ENCODE measurements around the gene FGF11.

The FGF11 gene

DNA sequence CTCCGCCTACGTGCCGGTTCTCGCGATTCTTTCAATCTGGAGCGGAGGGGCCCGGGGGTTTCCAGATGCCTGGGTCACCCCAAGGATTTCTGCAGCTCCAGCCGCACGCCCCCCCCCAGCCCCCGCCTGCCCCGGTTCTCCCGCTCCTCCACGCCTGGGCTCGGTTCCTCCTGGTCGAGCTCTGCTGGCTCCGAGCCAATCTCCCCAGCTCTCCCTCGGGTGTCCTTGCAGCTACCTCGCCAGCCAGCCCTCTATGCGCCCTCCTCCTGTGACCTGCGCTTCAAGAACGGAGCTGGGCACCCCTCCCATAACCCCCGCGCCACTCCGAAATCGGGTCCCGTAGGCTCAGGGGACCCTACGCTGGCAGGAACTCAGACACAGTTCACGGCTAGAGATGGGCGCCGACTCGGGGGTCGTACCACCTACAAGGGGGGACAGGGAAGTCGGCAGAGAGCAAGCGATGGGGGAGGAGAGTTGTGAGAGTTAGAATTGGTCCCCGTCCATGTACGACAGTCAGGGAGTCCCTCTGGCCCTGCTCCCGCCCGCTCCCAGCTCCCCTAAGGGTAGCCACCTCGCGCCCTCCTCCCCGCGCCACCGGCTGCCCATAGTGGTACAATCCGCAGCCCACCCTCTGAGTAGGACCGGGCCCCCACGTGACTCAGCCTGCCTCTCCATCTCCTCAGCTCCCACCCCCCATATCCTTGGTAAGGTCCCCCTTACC, 961 bp downstream of the FGF11 start:
- peak overlapping the region; percentile 57 for H3K4me3 ChIP-seq (ENCODE audit: low read length)
- no peak overlapping the region for H3K27ac ChIP-seq (ENCODE audit: low read depth, low read length)
- peaks cover 15% of the 10 kb centered on the region for H3K4me1 ChIP-seq (ENCODE audit: control insufficient read depth, insufficient read depth, low read length)
- H3K9ac ChIP-seq (ENCODE audit: low read length), result no peak overlapping the region
- no peaks in the 10 kb centered on the region for H3K36me3 ChIP-seq (ENCODE audit: control insufficient read depth, insufficient read depth, low read length)
- H3K27me3 ChIP-seq (ENCODE audit: control insufficient read depth, insufficient read depth, low read length), result peaks cover 36% of the 10 kb centered on the region

DNA sequence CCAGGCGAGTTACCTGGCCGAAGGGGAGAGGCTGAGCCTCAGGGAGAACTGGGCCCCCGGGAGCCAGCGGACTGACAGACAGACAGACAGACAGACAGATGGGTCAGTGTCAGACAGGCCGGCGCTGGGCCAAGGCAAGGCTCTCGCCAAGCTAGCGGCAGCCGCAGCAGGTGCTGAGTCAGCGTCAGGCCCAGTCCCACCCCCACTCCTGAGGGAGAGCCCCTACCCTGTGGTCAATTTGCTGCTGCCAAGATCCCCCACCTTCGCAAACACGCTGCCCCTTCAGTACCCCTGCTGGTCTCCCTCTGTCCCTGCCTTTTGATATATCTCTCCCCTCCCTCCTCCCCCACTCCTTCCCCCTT, 1.5 kb downstream of the FGF11 start:
- peaks cover 11% of the 10 kb centered on the region for H3K4me1 ChIP-seq (ENCODE audit: control insufficient read depth, insufficient read depth, low read length)

DNA sequence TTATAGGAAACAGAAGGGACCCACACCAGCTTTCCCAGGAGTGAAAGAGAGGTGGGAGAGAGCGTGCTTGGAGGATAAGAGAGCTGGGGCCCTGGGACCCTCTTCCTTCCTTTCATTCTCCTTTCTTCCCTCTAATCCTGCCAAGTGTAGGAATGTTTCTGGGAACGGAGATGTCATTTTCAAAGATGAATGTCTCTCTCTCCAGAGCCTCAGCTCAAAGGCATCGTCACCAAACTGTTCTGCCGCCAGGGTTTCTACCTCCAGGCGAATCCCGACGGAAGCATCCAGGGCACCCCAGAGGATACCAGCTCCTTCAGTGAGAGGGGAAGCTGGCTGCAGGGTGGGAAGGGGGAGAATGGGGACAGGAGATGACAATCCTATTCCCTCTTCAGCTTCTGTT, 2.0 kb downstream of the FGF11 start:
- no peak overlapping the region for H3K4me3 ChIP-seq (ENCODE audit: low read length)
- H3K27me3 ChIP-seq (ENCODE audit: control insufficient read depth, insufficient read depth, low read length), result peaks cover 39% of the 10 kb centered on the region
- H3K27ac ChIP-seq (ENCODE audit: low read depth, low read length), result no peak overlapping the region
- H3K4me1 ChIP-seq (ENCODE audit: control insufficient read depth, insufficient read depth, low read length), result peaks cover 10% of the 10 kb centered on the region
- no peak overlapping the region for H3K9ac ChIP-seq (ENCODE audit: low read length)
- no peaks in the 10 kb centered on the region for H3K36me3 ChIP-seq (ENCODE audit: control insufficient read depth, insufficient read depth, low read length)

More for the DNA sequence above, 1.5 kb downstream of the FGF11 start:
- Histone ChIP-seq H3K9ac (ENCODE audit: low read length) (no peak overlapping the region), H3K27me3 (ENCODE audit: control insufficient read depth, insufficient read depth, low read length) (peaks cover 39% of the 10 kb centered on the region), H3K27ac (ENCODE audit: low read depth, low read length) (no peak overlapping the region), H3K4me3 (ENCODE audit: low read length) (no peak overlapping the region), H3K36me3 (ENCODE audit: control insufficient read depth, insufficient read depth, low read length) (no peaks in the 10 kb centered on the region)

DNA sequence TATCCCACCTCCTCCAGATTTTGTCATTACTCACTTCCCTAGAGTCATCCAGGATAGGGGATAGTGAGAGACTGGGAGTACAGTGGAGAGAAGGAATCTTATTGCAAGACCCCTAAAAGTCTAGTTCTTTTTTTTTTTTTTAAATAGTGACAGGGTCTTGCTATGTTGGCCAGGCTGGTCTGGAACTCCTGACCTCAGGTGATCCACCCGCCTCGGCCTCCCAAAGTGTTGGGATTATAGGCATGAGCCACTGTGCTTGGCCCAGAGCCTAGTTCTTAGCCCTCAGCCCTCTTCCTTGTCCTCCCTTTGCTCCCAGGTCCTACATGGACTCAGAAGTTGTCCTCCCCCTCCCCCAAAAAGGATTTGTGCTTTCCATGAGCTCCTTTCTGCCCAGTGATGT, 2.8 kb downstream of the FGF11 start:
- H3K4me3 ChIP-seq (ENCODE audit: low read length), result no peak overlapping the region
- no peak overlapping the region for H3K9ac ChIP-seq (ENCODE audit: low read length)
- H3K27ac ChIP-seq (ENCODE audit: low read depth, low read length), result no peak overlapping the region
- H3K27me3 ChIP-seq (ENCODE audit: control insufficient read depth, insufficient read depth, low read length), result peaks cover 41% of the 10 kb centered on the region
- peaks cover 6% of the 10 kb centered on the region for H3K4me1 ChIP-seq (ENCODE audit: control insufficient read depth, insufficient read depth, low read length)
- no peaks in the 10 kb centered on the region for H3K36me3 ChIP-seq (ENCODE audit: control insufficient read depth, insufficient read depth, low read length)

DNA sequence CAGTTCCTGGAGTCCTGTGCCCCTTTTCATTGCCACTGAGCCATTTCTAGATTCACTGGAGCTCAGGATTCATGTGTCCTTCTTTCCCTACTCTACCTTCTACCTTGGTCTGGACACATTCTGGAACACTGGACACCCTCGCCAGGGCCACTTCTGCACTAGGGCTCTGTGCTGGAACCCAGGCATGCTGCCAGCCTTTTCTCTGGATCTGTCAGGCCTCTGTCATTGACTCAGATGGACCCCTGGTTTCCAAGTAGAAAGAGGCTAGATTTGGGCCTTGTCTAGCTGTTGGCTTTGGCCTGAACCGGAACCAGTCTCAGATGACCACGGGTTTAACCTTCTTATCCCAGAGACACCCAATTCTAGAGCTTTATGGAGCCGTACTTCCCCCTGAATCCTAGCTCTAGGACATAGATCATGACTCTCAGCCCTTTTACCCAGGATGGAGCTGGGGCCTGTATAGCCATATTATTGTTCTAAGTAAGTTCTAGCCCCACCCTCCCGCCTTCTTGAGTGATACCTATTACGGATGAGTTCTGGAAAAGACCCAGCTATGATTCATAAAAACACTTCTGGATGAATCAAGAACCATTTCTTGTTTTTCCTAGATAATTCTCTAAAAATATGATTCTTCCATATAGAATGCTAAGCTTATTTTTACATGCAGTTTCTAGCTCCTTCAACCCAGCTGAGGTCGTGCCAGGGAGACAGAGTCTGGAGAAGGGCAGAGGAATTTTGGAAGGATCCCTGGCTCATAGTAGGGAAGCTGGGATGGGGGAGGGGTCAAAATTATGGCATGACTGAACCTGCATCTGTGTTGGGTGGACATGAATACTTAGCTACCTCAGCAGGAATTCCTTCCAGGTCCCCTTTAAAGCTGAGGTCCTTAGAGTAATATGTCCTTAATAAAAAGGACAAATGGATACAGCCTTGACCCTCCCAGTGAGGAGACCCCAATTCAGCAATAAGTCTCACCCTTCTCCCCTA, 4.5 kb downstream of the FGF11 start:
- Histone ChIP-seq H3K4me1 (ENCODE audit: control insufficient read depth, insufficient read depth, low read length) (peaks cover 6% of the 10 kb centered on the region), H3K27me3 (ENCODE audit: control insufficient read depth, insufficient read depth, low read length) (peaks cover 37% of the 10 kb centered on the region), H3K4me3 (ENCODE audit: low read length) (no peak overlapping the region), H3K36me3 (ENCODE audit: control insufficient read depth, insufficient read depth, low read length) (no peaks in the 10 kb centered on the region), H3K27ac (ENCODE audit: low read depth, low read length) (no peak overlapping the region), H3K9ac (ENCODE audit: low read length) (no peak overlapping the region)

DNA sequence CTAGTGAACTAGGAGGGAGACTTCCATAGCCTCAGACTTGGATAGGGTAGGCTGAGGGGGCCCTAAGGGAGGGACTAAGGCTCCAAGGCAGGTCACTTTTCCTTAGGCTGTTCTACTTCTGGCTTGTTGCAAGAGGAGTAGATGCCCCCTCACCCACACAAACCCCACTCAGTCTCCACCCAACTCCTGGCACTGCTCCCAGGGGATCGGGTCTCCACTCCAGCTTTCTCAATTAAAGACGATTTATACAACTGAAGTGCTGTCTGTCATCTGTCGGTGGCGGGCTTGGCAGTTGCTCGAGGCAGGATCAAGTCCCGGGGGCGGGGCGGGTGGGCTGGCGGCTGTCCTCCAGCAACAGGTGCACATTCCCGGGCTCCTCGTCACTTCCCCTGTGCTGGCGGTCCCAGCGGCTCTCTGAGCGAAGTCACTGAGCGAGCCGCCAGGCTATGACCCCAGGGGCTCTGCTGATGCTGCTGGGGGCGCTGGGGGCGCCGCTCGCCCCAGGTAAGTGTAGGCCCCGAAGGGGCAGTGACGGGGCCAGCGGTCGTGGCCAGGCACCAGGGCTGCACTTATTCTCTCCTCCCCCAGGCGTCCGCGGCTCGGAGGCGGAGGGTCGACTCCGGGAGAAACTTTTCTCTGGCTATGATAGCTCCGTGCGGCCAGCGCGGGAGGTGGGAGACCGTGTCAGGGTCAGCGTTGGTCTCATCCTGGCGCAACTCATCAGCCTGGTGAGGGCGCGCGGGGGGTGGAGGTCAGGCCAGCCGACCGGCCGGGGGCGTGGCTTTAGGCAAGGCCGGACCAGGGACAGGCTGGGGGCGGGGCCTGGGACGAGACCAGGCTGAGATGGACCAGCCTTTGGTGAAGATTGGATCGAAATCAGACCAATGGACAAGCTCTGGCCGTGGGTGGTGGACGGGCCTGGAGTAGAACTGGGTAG, 5.6 kb downstream of the FGF11 start, which contains the start of gene CHRNB1:
Gene CHRNB1 (plus strand): TSS at position 380 of the 937 bp plus-strand sequence. CDS start 67 bp downstream, at position 447.
- no peak within 1 kb of the TSS for H3K9ac ChIP-seq (ENCODE audit: low read length)
- no peak within 1 kb of the TSS for H3K27ac ChIP-seq (ENCODE audit: low read depth, low read length)
- H3K4me3 ChIP-seq (ENCODE audit: low read length), result peak within 1 kb of the TSS; percentile 59
- H3K27me3 ChIP-seq (ENCODE audit: control insufficient read depth, insufficient read depth, low read length), result peaks cover 30% of the 10 kb centered on the region
- no peaks in the 10 kb centered on the region for H3K36me3 ChIP-seq (ENCODE audit: control insufficient read depth, insufficient read depth, low read length)
- peaks cover under 1% of the 10 kb centered on the region for H3K4me1 ChIP-seq (ENCODE audit: control insufficient read depth, insufficient read depth, low read length)

DNA sequence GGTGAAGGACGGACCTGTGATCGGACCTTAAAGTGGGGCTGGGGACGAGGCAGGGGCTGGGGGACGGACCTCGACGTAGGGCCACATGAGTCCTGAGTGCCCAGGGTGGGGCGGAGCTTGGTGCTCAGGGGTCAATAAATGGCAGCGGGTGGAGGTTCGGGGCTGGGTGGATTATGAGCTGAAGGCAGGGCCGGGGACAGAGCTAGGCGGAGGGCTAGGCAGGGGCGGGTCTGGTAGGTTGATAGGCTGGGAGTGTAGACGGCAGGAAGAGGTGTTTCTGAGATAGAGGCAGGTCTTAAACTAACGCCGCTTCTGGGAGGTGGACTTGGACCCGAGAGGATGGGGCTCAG, 6.3 kb downstream of the FGF11 start:
- Histone ChIP-seq H3K4me3 (ENCODE audit: low read length) (peak overlapping the region; percentile 59), H3K9ac (ENCODE audit: low read length) (no peak overlapping the region), H3K27ac (ENCODE audit: low read depth, low read length) (no peak overlapping the region), H3K27me3 (ENCODE audit: control insufficient read depth, insufficient read depth, low read length) (peaks cover 25% of the 10 kb centered on the region), H3K36me3 (ENCODE audit: control insufficient read depth, insufficient read depth, low read length) (no peaks in the 10 kb centered on the region), H3K4me1 (ENCODE audit: control insufficient read depth, insufficient read depth, low read length) (no peaks in the 10 kb centered on the region)

DNA sequence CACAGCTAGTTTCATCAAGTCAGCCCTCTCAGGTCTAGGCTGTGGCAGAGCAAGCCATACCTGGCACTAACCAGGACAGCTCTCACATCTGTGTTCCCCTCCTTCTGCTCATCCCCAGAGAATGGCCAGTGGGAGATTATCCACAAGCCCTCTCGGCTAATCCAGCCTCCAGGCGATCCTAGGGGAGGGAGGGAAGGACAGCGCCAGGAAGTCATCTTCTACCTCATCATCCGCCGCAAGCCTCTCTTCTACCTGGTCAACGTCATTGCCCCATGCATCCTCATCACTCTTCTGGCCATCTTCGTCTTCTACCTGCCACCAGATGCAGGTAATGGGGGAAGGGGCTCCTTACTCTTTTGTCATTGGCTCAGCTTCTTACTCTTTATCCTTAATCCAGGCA, 9.1 kb downstream of the FGF11 start:
- Histone ChIP-seq H3K27ac (ENCODE audit: low read depth, low read length) (no peak overlapping the region), H3K27me3 (ENCODE audit: control insufficient read depth, insufficient read depth, low read length) (peaks cover 14% of the 10 kb centered on the region), H3K4me1 (ENCODE audit: control insufficient read depth, insufficient read depth, low read length) (no peaks in the 10 kb centered on the region), H3K9ac (ENCODE audit: low read length) (no peak overlapping the region), H3K4me3 (ENCODE audit: low read length) (no peak overlapping the region), H3K36me3 (ENCODE audit: control insufficient read depth, insufficient read depth, low read length) (no peaks in the 10 kb centered on the region)

DNA sequence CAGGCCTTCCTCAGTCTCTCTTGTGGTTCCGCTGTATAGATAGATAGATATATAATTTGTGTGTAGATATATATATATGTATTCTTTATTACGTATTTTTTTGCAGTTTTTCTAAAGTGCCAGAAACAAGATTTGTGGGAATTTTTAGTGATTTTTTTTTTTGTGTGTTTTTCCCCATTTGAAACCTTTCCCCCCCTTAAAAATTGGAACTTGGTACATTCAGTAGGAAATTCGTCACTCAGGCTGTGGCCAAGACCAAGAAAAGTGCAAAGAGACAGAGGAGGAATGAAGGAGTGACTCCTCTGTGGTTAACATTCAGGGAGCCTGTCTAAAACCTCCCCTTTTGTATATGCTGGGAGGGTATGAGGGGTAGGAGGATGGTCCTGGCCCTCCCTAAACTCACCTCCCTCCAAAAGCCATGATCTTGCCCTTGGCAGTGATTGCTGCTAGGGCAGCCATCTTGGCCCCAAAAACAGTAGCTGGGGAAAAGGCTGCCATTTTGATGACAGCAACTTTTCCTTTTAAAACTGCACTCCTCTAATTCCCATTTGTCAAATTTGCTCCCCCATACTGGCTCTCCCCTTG, 20.7 kb downstream of the FGF11 start:
- Histone ChIP-seq H3K36me3 (ENCODE audit: control insufficient read depth, insufficient read depth, low read length) (peaks cover 8% of the 10 kb centered on the region), H3K9ac (ENCODE audit: low read length) (no peak overlapping the region), H3K27me3 (ENCODE audit: control insufficient read depth, insufficient read depth, low read length) (no peaks in the 10 kb centered on the region), H3K4me3 (ENCODE audit: low read length) (no peak overlapping the region), H3K27ac (ENCODE audit: low read depth, low read length) (no peak overlapping the region), H3K4me1 (ENCODE audit: control insufficient read depth, insufficient read depth, low read length) (no peaks in the 10 kb centered on the region)

DNA sequence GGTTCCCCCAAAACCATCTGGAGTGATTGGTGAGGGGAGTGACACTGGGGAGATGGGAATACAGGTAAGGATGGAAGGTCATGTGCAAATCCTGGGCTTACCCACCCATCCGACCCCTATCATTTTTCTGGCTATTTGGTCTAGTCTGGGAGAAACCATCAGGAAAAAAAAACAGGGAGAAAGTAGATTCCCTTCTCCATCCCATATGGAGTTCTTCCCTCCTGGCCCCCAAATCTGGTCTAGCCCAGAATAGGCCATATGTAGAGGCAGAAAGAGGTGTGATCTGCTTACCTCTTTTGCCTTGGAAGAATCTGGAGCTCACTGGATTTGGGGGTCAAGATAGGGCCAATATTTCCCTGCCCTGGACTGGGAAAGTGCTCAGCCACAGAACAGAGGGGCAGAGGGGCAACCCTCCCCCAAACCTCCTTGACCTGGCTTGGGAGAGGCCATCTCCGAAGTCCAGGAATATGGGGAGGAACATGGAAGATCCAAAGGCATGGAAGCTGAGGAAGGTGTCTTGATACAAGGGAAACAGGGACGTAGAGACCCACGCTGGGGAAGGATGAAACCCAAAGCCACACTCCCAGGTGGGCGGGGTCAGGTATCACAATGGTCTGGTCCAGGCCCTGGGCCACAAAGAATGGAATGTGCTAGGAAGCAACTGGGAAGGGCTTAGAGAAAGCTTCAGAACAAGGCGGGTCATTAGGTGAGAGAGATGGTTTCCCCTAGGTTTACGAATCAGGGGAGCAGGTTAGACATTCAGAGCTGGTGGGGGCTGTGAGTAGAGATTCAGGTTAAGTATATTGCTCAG, 21.7 kb downstream of the FGF11 start:
- Histone ChIP-seq H3K4me1 (ENCODE audit: control insufficient read depth, insufficient read depth, low read length) (no peaks in the 10 kb centered on the region), H3K27me3 (ENCODE audit: control insufficient read depth, insufficient read depth, low read length) (no peaks in the 10 kb centered on the region), H3K36me3 (ENCODE audit: control insufficient read depth, insufficient read depth, low read length) (peaks cover 8% of the 10 kb centered on the region), H3K9ac (ENCODE audit: low read length) (no peak overlapping the region), H3K4me3 (ENCODE audit: low read length) (no peak overlapping the region), H3K27ac (ENCODE audit: low read depth, low read length) (no peak overlapping the region)
